K562 (cell line): Measurements from ENCODE around the gene EFCAB8. TPM values are rescaled to one million over a fixed set of nuclear protein-coding genes. Genes with fewer than 3 reads are reported as not detected.
"Not testable (repeated sequence)": the region's sequence is repeated elsewhere in the genome, so short reads cannot be mapped to it uniquely, and the experiment has no call there.

Experiments
- ATAC-seq: fragments of 200-7000 bp; cut with Tn5 transposase; 3 replicates; pipeline ENCODE4 v1.9.1; 2020; ENCODE audit warnings: moderate library complexity
- BruUV-seq: library from RNA; stranded (reverse); fragments of 400-500 nt; replicated peaks from 2 replicates; lab custom pipeline; 2021; lab: Mats Ljungman, UMichigan
- CTCF ChIA-PET: fragments of 300-600 bp; formaldehyde crosslinking; extraction: SDS; loops from one replicate; lab custom pipeline; 2021; ENCODE audit warnings: low intra/inter-chr PET ratio; lab: Yijun Ruan, JAX
- POLR2A ChIA-PET: fragments of 300-600, 350-650 bp; sonication (Branson Sonifier 250); formaldehyde crosslinking; extraction: SDS; loops from one replicate; lab custom pipeline; 2021; ENCODE audit warnings: antibody characterized with exemption, inconsistent platforms; lab: Yijun Ruan, JAX
- DNase-seq, 4 experiments: peaks; one replicate each; pipeline versions ENCODE4 v3.0.0 to v3.0.0-alpha.2; 2011 to 2018; ENCODE audit warnings: low spot score in 3 of 4, mixed read lengths in 3 of 4; ENCODE audit errors: extremely low read depth in 1 of 4
- FAIRE-seq: peaks from 2 replicates; lab custom pipeline; 2011; peaks lifted over from hg19 to GRCh38; lab: Jason Lieb, UNC
- H2AFZ ChIP-seq: 2 replicates; pipeline ENCODE4 v1.6.0; 2011; ENCODE audit warnings: low read depth, low read length, control low read depth, inconsistent platforms
- H3K27ac ChIP-seq: fragments of 200-600 bp; 3 replicates; pipeline ENCODE4 v1.8.0; 2011; ENCODE audit warnings: low read depth, mild to moderate bottlenecking, control low read depth, inconsistent platforms, low read length, moderate library complexity, mixed read lengths; ENCODE audit errors: extremely low read depth
- H3K27me3 ChIP-seq, 2 experiments: fragments of 300-600 bp in 1 of 2; 2 replicates in 1 of 2; 3 replicates in 1 of 2; pipeline versions ENCODE4 v1.6.0 to v1.8.0; 2011; ENCODE audit warnings: inconsistent platforms in 2 of 2, low read length in 2 of 2, mild to moderate bottlenecking in 1 of 2, mixed read lengths in 1 of 2, moderate library complexity in 1 of 2; ENCODE audit not compliant: control insufficient read depth in 2 of 2, insufficient read depth in 2 of 2
- H3K36me3 ChIP-seq: fragments of 300-600 bp; 3 replicates; pipeline ENCODE4 v1.8.0; 2011; ENCODE audit warnings: mild to moderate bottlenecking, low read length, inconsistent platforms; ENCODE audit not compliant: control insufficient read depth, insufficient read depth
- H3K4me1 ChIP-seq, 2 experiments: fragments of 200-600 bp in 1 of 2; replicated peaks in 1 of 2; 2 replicates in 1 of 2; 3 replicates in 1 of 2; pipeline versions ENCODE4 v1.5.1 to v1.8.0; 2011; ENCODE audit warnings: inconsistent platforms in 2 of 2, low read length in 2 of 2, mild to moderate bottlenecking in 1 of 2, mixed read lengths in 1 of 2, moderate library complexity in 1 of 2; ENCODE audit not compliant: control insufficient read depth in 2 of 2, insufficient read depth in 2 of 2
- H3K4me2 ChIP-seq: 2 replicates; pipeline ENCODE4 v1.6.1; 2011; ENCODE audit warnings: low read length, control low read depth, inconsistent platforms, mixed read lengths; ENCODE audit not compliant: insufficient read depth
- H3K4me3 ChIP-seq: fragments of 200-600 bp; sonication (generic), shearing (Covaris generic); 2 replicates; pipeline ENCODE4 v1.5.1; 2016; ENCODE audit warnings: control low read depth, inconsistent platforms
- H3K79me2 ChIP-seq: fragments of 200-600 bp; 3 replicates; pipeline ENCODE4 v1.8.0; 2011; ENCODE audit warnings: low read length, inconsistent platforms; ENCODE audit not compliant: control insufficient read depth, insufficient read depth
- H3K9ac ChIP-seq, 2 experiments: 2 replicates each; pipeline versions ENCODE4 v1.6.0 to v1.6.1; 2011; ENCODE audit warnings: low read depth in 2 of 2, low read length in 2 of 2, control low read depth in 1 of 2, inconsistent platforms in 1 of 2, mild to moderate bottlenecking in 1 of 2, mixed read lengths in 1 of 2; ENCODE audit not compliant: insufficient read depth in 1 of 2
- H3K9me1 ChIP-seq: one replicate; pipeline ENCODE4 v1.6.0; 2011; ENCODE audit warnings: inconsistent platforms, mild to moderate bottlenecking, low read length, moderate library complexity; ENCODE audit not compliant: control insufficient read depth, insufficient read depth
- H3K9me3 ChIP-seq: replicated peaks from 2 replicates; pipeline ENCODE4 v1.5.1; 2011; ENCODE audit warnings: low read depth, low read length, inconsistent platforms; ENCODE audit not compliant: control insufficient read depth, insufficient read depth
- H4K20me1 ChIP-seq: replicated peaks from 2 replicates; pipeline ENCODE4 v1.6.1; 2011; ENCODE audit warnings: low read length, inconsistent platforms, mixed read lengths; ENCODE audit not compliant: control insufficient read depth, insufficient read depth
- CREM ChIP-seq: IDR thresholded peaks from 2 replicates; pipeline ENCODE4 v1.6.1; 2014; ENCODE audit warnings: antibody characterized with exemption, low read depth
- E2F3 ChIP-seq: fragments of 250-450 bp; sonication (Bioruptor Pico); IDR thresholded peaks from 2 replicates; pipeline ENCODE4 v1.4.0; 2020; ENCODE audit warnings: mild to moderate bottlenecking
- HCFC1 ChIP-seq: IDR thresholded peaks from 2 replicates; pipeline ENCODE4 v1.6.1; 2012; ENCODE audit warnings: low read depth, low read length, improper control_type of control experiment
- RB1 ChIP-seq: fragments of 450-650 bp; IDR thresholded peaks from 2 replicates; pipeline ENCODE4 v1.6.1; 2017; ENCODE audit warnings: low read depth, mild to moderate bottlenecking
- WGBS: fragments of 100-300 bp; shearing (Covaris generic); methylation state at CpG from one replicate; pipeline ENCODE4 v1.1.6; 2016; ENCODE audit warnings: low coverage, mixed read lengths; ENCODE audit not compliant: insufficient coverage; ENCODE audit errors: missing lambda C conversion rate; 5-methylcytosine and 5-hydroxymethylcytosine counted together
- in situ Hi-C: fragments of 300-500 bp; cut with MboI; formaldehyde crosslinking; loops from 4 replicates; pipeline ENCODE4 v1.15.0; 2018; ENCODE audit warnings: inconsistent platforms, mixed read lengths
- intact Hi-C: fragments of 100-400 bp; cut with micrococcal nuclease; formaldehyde crosslinking; loops from 2 replicates; pipeline ENCODE4 v1.14.2; 2022
- polyA plus RNA-seq, 8 experiments: library from polyadenylated mRNA; depleted of rRNA in 4 of 8; stranded (reverse) in 5 of 8; unstranded in 3 of 8; fragments of >200 nt; fragmentation: Nextera tagmentation in 2 of 8; fragmentation: Illumina TruSeq in 1 of 8; extraction: Ambion mirVana in 2 of 8; extraction: Trizol in 1 of 8; gene quantifications; 2 replicates each; pipeline versions ENCODE4 v1.2.1 to v1.2.3, GENCODE V29; 2011 to 2014; ENCODE audit warnings: inconsistent platforms in 1 of 8, missing spikeins in 1 of 8
- total RNA-seq, 7 experiments: library from RNA; depleted of rRNA in 6 of 7; stranded (reverse); fragments of >200 nt in 6 of 7; fragmentation: Illumina TruSeq in 2 of 7; extraction: Trizol in 2 of 7; gene quantifications; 2 replicates each; pipeline versions ENCODE4 v1.2.1 to v1.2.3, GENCODE V29; 2011 to 2021; ENCODE audit warnings: low replicate concordance in 1 of 7

EFCAB8 gene
- total and polyA plus RNA-seq, 9 of the 15 experiments (the other 6 are each of a cell fraction or from before 2014, with no cell fraction given): 0.03 to 0.18 (median 0.11) TPM; not detected in 6

DNA sequence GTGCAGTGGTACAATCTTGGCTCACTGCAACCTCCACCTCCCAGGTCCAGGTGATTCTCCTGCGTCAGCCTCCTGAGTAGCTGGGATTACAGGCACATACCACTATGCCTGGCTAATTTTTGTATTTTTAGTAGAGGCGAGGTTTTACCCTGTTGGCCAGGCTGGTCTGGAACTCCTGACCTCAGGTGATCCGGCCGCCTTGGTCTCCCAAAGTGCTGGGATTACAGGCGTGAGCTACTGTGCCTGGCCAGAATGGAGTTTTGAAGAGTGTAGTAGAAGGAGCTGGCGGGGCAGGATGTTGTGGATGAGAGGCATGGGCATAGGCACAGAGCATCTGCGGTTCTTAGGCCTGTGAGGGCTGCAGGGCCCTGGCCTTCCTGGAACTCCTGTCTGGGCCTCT lies 46.0 kb downstream of the EFCAB8 start:
- peaks cover 4 to 40% of the 10 kb centered on the region in 2 experiments; a peak in 4 of 5 replicates for H3K27me3 ChIP-seq
- FAIRE-seq, H3K9ac ChIP-seq, H2AFZ ChIP-seq, DNase-seq, H3K36me3 ChIP-seq, H3K4me1 ChIP-seq, H3K9me1 ChIP-seq, H3K27ac ChIP-seq, H3K9me3 ChIP-seq, ATAC-seq, BruUV-seq, H3K79me2 ChIP-seq, H3K4me3 ChIP-seq, H3K4me2 ChIP-seq, CTCF ChIA-PET: not testable (repeated sequence)
- intact Hi-C loops (loop anchor here (5.0 kb wide), 1 partner anchor 393 kb away; no protein-coding TSS in a partner anchor), in situ Hi-C loops (loop anchor here (5.0 kb wide), 2 partner anchors 43 to 193 kb away; no protein-coding TSS in a partner anchor)
- peaks cover 13% of the 10 kb centered on the region for H4K20me1 ChIP-seq
- POLR2A ChIA-PET: interaction anchor here (0.5 kb wide), 1 partner anchor 38 kb away, joined by 3 read pairs; no protein-coding TSS in a partner anchor
- 10% methylated on average over 7 of the region's 7 CpGs for WGBS

DNA sequence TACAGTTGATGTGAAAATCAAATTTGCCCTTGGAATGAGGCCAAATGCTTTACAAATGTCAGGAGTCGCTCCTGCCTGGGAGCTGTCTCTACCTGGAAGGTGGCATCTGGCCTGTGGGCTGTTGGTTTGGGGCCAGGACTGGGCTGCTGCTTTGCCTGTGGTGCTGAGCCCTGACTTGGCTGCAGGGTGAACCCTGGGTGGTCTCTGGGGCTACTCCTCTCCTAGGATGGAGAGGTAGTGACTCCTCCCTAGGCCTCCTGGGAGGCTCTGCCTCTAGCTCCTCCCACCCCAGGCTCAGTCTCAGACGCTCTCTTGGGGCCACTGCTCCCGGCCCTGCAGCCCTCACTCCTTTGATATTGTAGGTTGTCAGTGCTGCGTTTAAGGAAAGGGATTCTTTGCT lies 47.5 kb downstream of the EFCAB8 start:
- POLR2A ChIA-PET: no interaction called here
- ATAC-seq: peak; percentile 36; the same call in 2 of the 3 replicates

More for the DNA sequence above, 47.5 kb downstream of the EFCAB8 start:
- TF ChIP-seq HCFC1 (no peak), CREM (no peak), E2F3 (no peak), RB1 (no peak)
- FAIRE-seq (no peak), DNase-seq (no peak)
- BruUV-seq: no TSS peak
- Histone ChIP-seq H3K27ac (no peak overlapping the region), H3K9ac (no peak overlapping the region), H3K9me3 (no peaks in the 10 kb centered on the region), H3K9me1 (no peaks in the 10 kb centered on the region), H3K36me3 (no peaks in the 10 kb centered on the region), H3K27me3 (peaks cover 7 to 43% of the 10 kb centered on the region in 2 experiments; a peak in 4 of 5 replicates), H2AFZ (no peak overlapping the region), H3K4me1 (peaks cover 0 to 9% of the 10 kb centered on the region in 2 experiments; a peak in 1 of 5 replicates), H3K4me3 (no peak overlapping the region), H3K79me2 (no peaks in the 10 kb centered on the region), H3K4me2 (no peak overlapping the region), H4K20me1 (peaks cover 13% of the 10 kb centered on the region)
- CTCF ChIA-PET: no interaction called here
- 0% methylated on average over 4 of the region's 4 CpGs for WGBS
- in situ Hi-C loops (no loop called here), intact Hi-C loops (loop anchor here (1.0 kb wide), 1 partner anchor 53 kb away; no protein-coding TSS in a partner anchor)
